Measurements from ENCODE around the gene SCRN3.
"Not testable (repeated sequence)": the region's sequence is repeated elsewhere in the genome, so short reads cannot be mapped to it uniquely, and the experiment has no call there.

SCRN3 gene, protein sequence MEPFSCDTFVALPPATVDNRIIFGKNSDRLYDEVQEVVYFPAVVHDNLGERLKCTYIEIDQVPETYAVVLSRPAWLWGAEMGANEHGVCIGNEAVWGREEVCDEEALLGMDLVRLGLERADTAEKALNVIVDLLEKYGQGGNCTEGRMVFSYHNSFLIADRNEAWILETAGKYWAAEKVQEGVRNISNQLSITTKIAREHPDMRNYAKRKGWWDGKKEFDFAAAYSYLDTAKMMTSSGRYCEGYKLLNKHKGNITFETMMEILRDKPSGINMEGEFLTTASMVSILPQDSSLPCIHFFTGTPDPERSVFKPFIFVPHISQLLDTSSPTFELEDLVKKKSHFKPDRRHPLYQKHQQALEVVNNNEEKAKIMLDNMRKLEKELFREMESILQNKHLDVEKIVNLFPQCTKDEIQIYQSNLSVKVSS

DNA sequence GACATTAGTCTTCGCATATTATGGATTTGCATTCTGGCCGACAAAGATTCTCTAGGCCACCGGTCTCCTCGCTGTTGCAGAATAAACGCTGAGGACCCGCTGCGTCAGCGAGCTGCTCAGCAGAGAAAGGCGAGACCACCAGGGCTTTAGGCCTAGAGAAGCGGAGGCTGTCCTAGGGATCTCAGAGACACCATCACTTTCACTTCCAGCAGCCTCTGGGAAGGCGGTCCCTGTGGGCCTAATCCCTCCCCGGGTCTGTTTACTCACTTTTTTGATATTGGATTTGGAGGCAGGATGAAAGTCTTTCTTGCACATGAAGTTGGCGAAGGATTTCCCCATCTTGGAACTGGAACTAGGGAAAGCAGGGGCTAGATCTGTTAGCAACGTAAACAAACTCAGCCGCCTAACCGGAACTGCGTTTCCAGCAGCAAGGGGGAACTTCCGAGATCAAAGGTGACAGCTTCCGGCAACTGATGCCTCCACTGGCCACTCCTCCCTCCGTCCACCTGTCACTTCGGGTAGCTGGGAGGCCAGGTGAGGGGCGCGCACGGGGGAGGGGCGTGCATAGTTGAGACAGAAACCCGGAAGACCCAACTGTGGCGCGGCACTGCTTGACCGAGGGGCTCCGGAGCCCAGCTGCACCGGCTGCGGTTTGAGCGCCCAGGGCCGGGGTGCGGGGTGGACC lies at the start of gene SCRN3:
Gene SCRN3, plus strand, starts transcription at position 447 of the 685 bp plus-strand sequence. CDS start 2,554 bp downstream, outside the sequence.
- DNase-seq (ENCODE audit: low read depth, low spot score): peak; percentile 65

- no peak for DNase-seq (ENCODE audit: low read depth, low spot score)
These were observed 45.5 kb upstream of the SCRN3 start for GRCh38 chr2:174350018-174350417.

DNA sequence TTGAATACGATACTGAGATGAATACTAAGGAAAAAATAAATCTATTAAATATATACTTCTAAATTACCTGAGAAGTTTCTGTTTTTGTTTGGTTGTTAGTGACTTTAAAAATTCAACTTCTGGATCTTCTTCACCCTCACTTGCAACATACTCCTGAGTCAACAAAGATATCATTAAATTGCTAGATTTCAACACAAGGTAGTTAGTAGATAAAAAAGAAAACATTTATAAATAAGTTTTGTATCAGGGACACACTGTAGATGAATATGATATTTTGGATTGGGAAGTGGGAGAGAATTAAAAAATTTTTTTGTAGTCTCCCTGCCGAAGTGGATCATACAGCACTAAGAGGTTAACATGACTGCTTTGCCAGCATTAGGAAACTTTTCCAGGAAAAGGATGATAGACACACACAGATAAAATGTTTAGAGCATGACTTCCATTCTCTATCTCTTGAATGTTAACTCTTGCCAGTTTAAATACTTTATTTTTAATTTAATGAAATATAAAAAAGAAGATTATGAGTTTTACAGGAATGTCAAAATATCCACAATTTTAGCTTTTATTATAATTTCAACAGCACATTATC lies 44.8 kb upstream of the SCRN3 start:
- no peak for DNase-seq (ENCODE audit: low read depth, low spot score)

GRCh38 chr2:174353004-174353403 lies 42.5 kb upstream of the SCRN3 start:
- no peak for DNase-seq (ENCODE audit: low read depth, low spot score)

GRCh38 chr2:174356347-174356746 lies 39.2 kb upstream of the SCRN3 start:
- no peak for DNase-seq (ENCODE audit: low read depth, low spot score)

- not testable (repeated sequence) for DNase-seq (ENCODE audit: low read depth, low spot score)
These were observed 35.9 kb upstream of the SCRN3 start for GRCh38 chr2:174359663-174360062.

GRCh38 chr2:174362949-174363348 lies 32.6 kb upstream of the SCRN3 start:
- DNase-seq (ENCODE audit: low read depth, low spot score): no peak

GRCh38 chr2:174363492-174364225 lies 31.9 kb upstream of the SCRN3 start:
- DNase-seq (ENCODE audit: low read depth, low spot score): not testable (repeated sequence)

DNA sequence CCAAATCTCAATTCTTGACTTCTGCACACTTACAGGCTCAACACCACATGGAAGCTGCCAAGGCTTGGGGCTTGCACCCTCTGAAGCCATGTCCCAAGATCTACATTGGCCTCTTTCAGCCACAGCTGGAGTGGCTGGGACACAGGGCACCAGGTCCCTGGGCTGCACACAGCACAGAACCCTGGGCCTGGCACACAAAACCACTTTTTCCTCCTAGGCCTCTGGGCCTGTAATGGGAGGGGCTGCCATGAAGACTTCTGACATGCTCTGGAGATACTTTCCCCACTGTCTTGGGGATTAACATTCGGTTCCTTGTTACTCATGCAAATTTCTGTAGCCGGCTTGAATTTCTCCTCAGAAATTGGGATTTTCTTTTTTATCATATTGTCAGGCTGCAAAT lies 30.9 kb upstream of the SCRN3 start:
- DNase-seq (ENCODE audit: low read depth, low spot score): no peak

- DNase-seq (ENCODE audit: low read depth, low spot score): no peak
These were observed 30.0 kb upstream of the SCRN3 start for GRCh38 chr2:174365571-174365970.

GRCh38 chr2:174368691-174369090 lies 26.8 kb upstream of the SCRN3 start:
- no peak for DNase-seq (ENCODE audit: low read depth, low spot score)

GRCh38 chr2:174376967-174377366 lies 18.6 kb upstream of the SCRN3 start:
- DNase-seq (ENCODE audit: low read depth, low spot score): no peak

DNA sequence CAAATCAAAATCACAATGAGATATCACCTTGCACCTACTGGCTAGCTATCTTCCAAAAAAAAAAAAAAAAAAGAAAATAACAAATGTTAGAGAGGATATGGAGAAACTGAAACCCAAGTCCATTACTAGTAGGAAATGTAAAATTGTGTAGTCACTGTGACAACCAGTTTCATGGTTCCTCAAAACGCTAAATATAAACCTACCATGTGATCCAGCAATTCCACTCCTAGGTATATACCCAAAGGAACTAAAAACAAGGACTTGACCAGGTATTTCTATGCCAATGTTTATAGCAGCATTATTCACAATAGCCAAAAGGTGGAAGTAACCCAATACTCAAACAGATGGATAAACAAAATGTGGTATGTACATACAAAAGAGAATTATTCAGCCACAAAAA lies 11.7 kb upstream of the SCRN3 start:
- no peak for DNase-seq (ENCODE audit: low read depth, low spot score)

DNA sequence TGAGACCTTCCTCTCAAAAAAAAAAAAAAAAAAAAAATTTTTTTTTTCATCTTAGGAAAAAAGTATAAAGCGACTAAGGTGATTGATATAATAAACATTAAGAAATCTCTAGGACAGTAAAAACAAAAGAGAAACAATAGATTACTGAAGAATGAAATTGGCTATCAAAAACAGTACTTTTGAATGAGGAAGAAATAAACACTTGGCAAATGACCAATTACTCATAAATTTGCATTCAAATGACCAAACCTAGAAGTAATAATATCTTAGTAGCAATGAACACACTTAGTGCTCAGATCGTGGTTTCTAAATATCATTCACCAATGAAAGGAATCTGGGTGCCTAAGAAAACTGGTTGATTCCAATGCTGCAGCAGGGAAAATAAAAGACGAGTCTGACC lies 10.3 kb upstream of the SCRN3 start:
- DNase-seq (ENCODE audit: low read depth, low spot score): no peak

DNA sequence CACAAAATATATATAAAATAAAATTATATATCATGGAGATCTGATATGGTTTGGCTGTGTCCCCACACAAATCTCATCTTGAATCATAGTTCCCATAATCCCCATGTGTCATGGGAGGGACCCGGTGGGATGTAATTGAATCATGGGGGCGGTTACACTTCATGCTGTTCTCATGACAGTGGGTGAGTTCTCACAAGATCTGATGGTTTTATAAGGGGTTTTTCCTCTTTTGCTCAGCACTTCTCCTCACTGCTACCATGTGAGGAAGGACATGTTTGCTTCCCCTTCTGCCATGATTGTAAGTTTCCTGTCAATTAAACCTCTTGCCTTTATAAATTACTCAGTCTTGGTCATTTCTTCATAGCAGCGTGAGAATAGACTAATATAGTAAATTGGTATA lies 6.8 kb upstream of the SCRN3 start:
- not testable (repeated sequence) for DNase-seq (ENCODE audit: low read depth, low spot score)

DNA sequence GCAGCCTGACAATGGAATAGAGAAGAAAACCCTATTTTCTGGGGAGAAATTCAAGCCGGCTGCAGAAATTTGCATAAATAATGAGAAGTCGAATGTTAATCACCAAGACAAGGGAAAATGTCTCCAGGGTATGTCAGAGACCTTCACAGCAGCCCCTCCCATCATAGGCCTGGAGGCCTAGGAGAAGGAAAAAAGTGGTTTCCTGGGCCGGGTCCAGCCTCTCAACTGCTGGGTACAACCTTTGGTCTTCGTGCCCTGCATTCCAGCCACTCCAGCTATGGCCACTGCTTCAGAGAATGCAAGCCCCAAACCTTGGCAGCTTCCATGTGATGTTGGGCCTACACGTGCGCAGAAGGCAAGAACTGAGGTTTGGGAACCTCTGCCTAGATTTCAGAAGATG lies 6.0 kb upstream of the SCRN3 start:
- no peak for DNase-seq (ENCODE audit: low read depth, low spot score)

- not testable (repeated sequence) for DNase-seq (ENCODE audit: low read depth, low spot score)
These were observed 5.2 kb upstream of the SCRN3 start for GRCh38 chr2:174390303-174390702.

DNA sequence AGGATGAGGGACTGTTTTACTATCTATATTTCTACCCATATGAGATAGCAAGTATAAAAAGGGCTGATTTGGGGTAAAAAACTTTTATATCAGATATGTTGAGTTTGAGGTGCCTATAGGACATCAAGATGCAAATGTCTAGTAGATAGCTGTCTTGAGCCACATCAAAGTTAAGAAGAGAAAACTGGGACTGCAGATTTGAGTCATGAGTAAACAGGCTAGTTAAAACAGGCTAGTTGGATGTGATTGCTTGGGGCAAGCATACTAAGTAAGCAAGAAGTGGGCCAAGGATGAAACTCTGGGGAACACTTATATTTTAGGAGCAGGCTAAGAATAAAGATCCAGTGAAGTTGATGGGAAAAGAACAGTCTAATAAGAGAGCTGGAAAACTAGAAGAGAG lies 2.8 kb upstream of the SCRN3 start:
- no peak for DNase-seq (ENCODE audit: low read depth, low spot score)

DNA sequence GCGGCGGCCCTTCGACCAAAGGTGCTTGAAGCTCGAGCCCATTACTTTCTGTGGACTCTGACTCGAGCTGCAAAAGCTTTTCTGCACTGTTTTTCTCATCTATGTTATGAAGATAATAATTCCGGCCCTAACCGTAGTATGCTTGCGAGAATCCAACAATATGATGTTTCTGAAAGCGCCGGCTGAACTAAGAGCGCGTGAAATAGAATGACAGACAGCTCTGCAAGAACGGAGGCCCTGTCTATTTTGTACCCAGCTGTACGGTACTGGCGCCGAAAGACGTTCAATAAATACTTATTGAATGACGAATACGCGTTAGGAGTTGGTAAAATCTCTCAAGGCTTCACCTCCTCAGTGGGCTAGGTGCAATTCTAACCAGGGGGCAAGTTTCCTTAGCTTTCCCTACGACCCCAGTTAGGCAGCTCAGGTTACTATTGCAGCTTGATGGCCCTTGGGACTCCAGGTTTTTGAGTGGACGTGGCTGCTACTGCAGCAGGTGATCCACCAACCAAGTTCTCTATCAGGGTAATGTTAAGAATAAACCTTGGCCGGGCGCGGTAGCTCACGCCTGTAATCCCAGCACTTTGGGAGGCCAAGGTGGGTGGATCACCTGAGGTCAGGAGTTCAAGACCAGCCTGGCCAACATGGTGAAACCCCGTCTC lies 570 bp downstream of the SCRN3 start:
- DNase-seq (ENCODE audit: low read depth, low spot score): no peak

DNA sequence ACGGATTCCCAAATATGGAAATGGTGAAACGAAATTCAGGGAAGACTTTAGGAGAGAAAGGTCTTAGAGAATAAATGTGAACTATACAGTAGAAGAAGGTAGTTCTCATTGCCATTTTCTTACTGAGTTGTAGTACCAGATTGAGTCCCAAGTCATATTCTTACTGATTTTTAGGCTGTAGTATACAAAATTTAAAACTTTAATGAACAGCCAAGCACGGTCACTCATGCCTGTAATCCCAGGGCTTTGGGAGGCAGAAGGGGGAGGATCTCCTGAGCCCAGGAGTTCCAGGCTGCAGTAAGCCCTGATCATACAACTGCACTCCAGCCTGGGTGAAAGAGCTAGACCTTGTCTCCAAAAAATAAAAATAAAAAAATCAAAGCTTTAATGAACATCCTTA lies 2.2 kb downstream of the SCRN3 start:
- no peak for DNase-seq (ENCODE audit: low read depth, low spot score)

- DNase-seq (ENCODE audit: low read depth, low spot score): no peak
These were observed 3.6 kb downstream of the SCRN3 start for GRCh38 chr2:174399171-174399570.
